ENCODE results near the gene UROC1.

UROC1 gene

GRCh38 chr3:126550488-126551051 lies 33.0 kb upstream of the UROC1 start:
- H3K27ac ChIP-seq: no peak overlapping the region
- H3K9ac ChIP-seq: no peak overlapping the region
- no peaks in the 10 kb centered on the region for H3K36me3 ChIP-seq (ENCODE audit: insufficient read depth)
- H3K27me3 ChIP-seq (ENCODE audit: insufficient read depth, low read depth): no peaks in the 10 kb centered on the region
- no peaks in the 10 kb centered on the region for H3K79me2 ChIP-seq (ENCODE audit: insufficient read depth, low read depth)
- no peak overlapping the region for H3K4me2 ChIP-seq
- H2AFZ ChIP-seq (ENCODE audit: low read depth): no peak overlapping the region
- no peaks in the 10 kb centered on the region for H3K4me1 ChIP-seq (ENCODE audit: low read depth, poor library complexity, severe bottlenecking)
- TF ChIP-seq CTCF (conservative IDR thresholded peaks at IDR 0.05; ENCODE audit: low read depth, low read length): no peak
- no peaks in the 10 kb centered on the region for H4K20me1 ChIP-seq (ENCODE audit: insufficient read depth)
- H3K4me3 ChIP-seq (IDR thresholded peaks at IDR 0.05; ENCODE audit: insufficient read depth, low read depth, low read length): no peak overlapping the region

DNA sequence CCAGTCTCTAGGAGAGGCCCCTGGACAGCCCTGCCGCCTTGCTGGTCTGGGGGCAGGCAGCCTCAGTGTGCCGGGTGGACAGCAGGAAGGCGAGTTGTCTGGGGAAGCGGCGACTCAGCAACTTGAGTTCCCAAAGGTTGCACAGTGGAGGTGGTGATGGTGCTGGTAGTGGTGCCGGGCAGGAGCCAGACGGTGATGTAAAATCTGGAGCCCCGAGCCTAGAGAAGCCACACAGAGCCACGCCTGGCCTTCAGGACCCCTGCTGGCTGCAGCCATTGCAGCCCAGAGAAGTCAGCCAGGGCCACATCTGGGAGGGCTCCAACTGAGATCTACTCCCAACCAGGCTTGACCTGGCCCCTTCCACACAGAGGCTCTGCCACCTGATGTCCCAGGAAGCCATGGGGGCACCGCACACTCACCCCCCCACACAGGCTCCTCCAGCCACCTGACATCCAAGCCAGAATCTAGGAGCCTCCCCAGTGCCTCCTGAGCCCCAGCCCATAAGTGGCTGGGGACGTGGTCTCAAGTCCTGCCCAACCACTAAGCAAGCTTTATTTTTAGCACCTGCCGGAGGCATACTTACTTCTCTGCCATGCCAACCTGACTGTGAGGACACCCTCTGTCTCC lies 32.4 kb upstream of the UROC1 start:
- no peak overlapping the region for H3K9ac ChIP-seq
- H3K36me3 ChIP-seq (ENCODE audit: insufficient read depth): no peaks in the 10 kb centered on the region
- no peaks in the 10 kb centered on the region for H3K27me3 ChIP-seq (ENCODE audit: insufficient read depth, low read depth)
- no peak overlapping the region for H3K4me3 ChIP-seq (IDR thresholded peaks at IDR 0.05; ENCODE audit: insufficient read depth, low read depth, low read length)
- no peaks in the 10 kb centered on the region for H3K79me2 ChIP-seq (ENCODE audit: insufficient read depth, low read depth)
- no peak for TF ChIP-seq CTCF (conservative IDR thresholded peaks at IDR 0.05; ENCODE audit: low read depth, low read length)
- no peaks in the 10 kb centered on the region for H4K20me1 ChIP-seq (ENCODE audit: insufficient read depth)
- no peaks in the 10 kb centered on the region for H3K4me1 ChIP-seq (ENCODE audit: low read depth, poor library complexity, severe bottlenecking)
- H3K27ac ChIP-seq: no peak overlapping the region
- H3K4me2 ChIP-seq: no peak overlapping the region
- no peak overlapping the region for H2AFZ ChIP-seq (ENCODE audit: low read depth)

DNA sequence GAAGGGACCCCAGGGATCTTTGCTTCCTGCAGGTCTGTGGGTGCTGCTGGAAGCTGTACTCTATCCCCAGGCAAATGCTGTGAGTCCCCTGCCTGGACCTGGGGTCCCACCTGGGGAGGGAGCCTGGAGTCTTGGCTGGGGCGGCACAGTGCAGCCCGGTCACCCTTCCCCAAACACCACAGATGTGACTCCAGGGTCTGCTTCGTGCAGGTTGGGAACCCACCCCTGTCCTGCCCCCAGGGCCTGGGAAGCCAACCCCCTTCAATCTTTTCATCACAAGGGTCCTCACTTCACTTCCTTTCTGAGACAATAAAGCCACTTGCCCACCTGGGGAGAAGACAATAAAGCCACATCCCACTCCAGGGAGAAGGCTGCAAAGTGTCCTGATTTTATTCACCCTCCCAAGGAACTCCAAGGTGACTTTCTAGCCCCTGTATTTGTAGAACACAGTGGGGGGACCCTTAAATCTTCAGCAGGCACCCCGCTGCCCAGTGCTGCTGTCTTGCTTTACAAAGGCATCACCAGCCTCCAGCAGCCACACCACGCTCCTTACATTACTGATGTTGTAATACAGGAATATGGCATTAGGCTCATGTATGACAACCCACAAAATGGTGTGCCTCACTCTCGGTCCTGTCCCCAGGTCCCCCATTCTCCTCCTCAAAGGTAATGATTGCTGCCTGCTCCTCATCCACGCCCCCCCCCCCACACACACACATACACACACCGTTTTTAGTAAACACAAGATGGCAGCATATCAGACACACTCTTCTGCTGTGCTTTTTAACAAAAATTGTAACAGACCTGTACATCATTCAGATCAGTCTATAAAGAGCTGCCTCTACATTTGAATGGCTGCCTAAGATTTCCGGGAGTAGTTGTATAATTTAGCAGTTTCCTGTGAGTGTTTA lies 31.2 kb upstream of the UROC1 start:
- Histone ChIP-seq H3K79me2 (ENCODE audit: insufficient read depth, low read depth) (no peaks in the 10 kb centered on the region), H4K20me1 (ENCODE audit: insufficient read depth) (no peaks in the 10 kb centered on the region), H3K4me1 (ENCODE audit: low read depth, poor library complexity, severe bottlenecking) (no peaks in the 10 kb centered on the region), H3K4me3 (IDR thresholded peaks at IDR 0.05; ENCODE audit: insufficient read depth, low read depth, low read length) (no peak overlapping the region), H3K4me2 (no peak overlapping the region), H3K27ac (no peak overlapping the region), H3K9ac (no peak overlapping the region), H3K36me3 (ENCODE audit: insufficient read depth) (no peaks in the 10 kb centered on the region), H2AFZ (ENCODE audit: low read depth) (no peak overlapping the region), H3K27me3 (ENCODE audit: insufficient read depth, low read depth) (no peaks in the 10 kb centered on the region)
- no peak for TF ChIP-seq CTCF (conservative IDR thresholded peaks at IDR 0.05; ENCODE audit: low read depth, low read length)

- H3K4me3 ChIP-seq (IDR thresholded peaks at IDR 0.05; ENCODE audit: insufficient read depth, low read depth, low read length): no peak overlapping the region
- no peak overlapping the region for H3K4me2 ChIP-seq
- no peak for TF ChIP-seq CTCF (conservative IDR thresholded peaks at IDR 0.05; ENCODE audit: low read depth, low read length)
- no peaks in the 10 kb centered on the region for H4K20me1 ChIP-seq (ENCODE audit: insufficient read depth)
- H3K4me1 ChIP-seq (ENCODE audit: low read depth, poor library complexity, severe bottlenecking): no peaks in the 10 kb centered on the region
- H2AFZ ChIP-seq (ENCODE audit: low read depth): no peak overlapping the region
- no peaks in the 10 kb centered on the region for H3K36me3 ChIP-seq (ENCODE audit: insufficient read depth)
- no peaks in the 10 kb centered on the region for H3K79me2 ChIP-seq (ENCODE audit: insufficient read depth, low read depth)
- H3K27me3 ChIP-seq (ENCODE audit: insufficient read depth, low read depth): no peaks in the 10 kb centered on the region
- no peak overlapping the region for H3K9ac ChIP-seq
- H3K27ac ChIP-seq: no peak overlapping the region
Observed at GRCh38 chr3:126547721-126548120, 30.1 kb upstream of the UROC1 start.
